Nephron (organoid): Measurements from ENCODE around the gene PCNX4.
A peak's percentile ranks its signal among the peaks of the same experiment; 100 is the strongest.

ENCODE experiments used
- H3K27ac Mint-ChIP-seq, 3 experiments: 2 replicates each; pipeline ENCODE4 v1.8.0; 2020; ENCODE audit warnings: mixed read lengths in 3 of 3, mild to moderate bottlenecking in 2 of 3, moderate library complexity in 1 of 3
- H3K27me3 Mint-ChIP-seq: 2 replicates; pipeline ENCODE4 v1.8.0; 2021; ENCODE audit warnings: low read depth, mild to moderate bottlenecking, moderate library complexity, mixed read lengths
- H3K36me3 Mint-ChIP-seq: 2 replicates; pipeline ENCODE4 v1.8.0; 2020; ENCODE audit warnings: low read depth, mixed read lengths
- H3K4me1 Mint-ChIP-seq: 2 replicates; pipeline ENCODE4 v1.8.0; 2020; ENCODE audit warnings: mixed read lengths
- H3K4me3 Mint-ChIP-seq, 3 experiments: 2 replicates each; pipeline ENCODE4 v1.8.0; 2020; ENCODE audit warnings: mild to moderate bottlenecking in 3 of 3, mixed read lengths in 3 of 3, moderate library complexity in 2 of 3
- H3K9me3 Mint-ChIP-seq: 2 replicates; pipeline ENCODE4 v1.8.0; 2020; ENCODE audit warnings: mixed read lengths
- TF ChIP-seq, protein P1 (sequence below), 3 experiments: fragments of 200-600 bp; sonication (generic); IDR thresholded peaks; one replicate each; pipeline ENCODE4 v1.5.0; 2021; ENCODE audit warnings: antibody characterized with exemption in 3 of 3; ENCODE audit not compliant: unreplicated experiment in 3 of 3

Gene PCNX4

DNA sequence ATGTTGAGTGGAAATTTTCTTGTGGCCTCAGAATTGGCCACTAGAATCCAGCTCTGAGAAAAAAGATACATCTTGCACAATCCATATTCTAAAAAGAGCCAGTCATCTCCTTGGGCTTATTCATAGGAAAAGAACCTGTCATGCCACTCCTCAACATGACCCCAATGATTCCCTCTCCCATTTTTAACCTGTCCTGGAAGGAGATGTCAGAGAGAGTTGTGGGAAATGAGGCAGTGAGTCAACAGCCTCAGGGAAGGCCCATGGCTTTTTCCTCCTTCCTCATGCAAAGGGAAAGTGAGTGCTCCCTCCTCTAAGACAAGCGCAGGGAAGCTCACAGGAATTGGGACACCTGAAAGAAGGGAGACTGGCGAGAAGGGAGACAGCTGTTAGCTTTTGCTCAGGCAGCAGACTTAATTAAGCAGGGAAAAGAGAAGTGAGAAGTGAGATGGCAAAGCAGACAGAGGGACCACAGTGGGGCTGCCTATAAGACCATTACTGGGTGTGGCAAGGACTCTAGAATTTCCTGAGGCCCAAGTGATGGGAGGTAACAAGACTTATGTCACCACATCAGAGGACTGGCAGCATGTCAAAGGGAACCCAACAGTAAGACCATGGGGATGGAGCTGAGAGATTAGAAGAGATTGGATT, 83.7 kb downstream of the PCNX4 start:
- Mint-ChIP-seq H3K27ac (no peak overlapping the region), H3K27me3 (no peaks in the 10 kb centered on the region), H3K9me3 (peaks cover 3% of the 10 kb centered on the region), H3K4me3 (no peak overlapping the region), H3K36me3 (no peaks in the 10 kb centered on the region), H3K4me1 (no peaks in the 10 kb centered on the region)
- TF ChIP-seq, protein P1, sequence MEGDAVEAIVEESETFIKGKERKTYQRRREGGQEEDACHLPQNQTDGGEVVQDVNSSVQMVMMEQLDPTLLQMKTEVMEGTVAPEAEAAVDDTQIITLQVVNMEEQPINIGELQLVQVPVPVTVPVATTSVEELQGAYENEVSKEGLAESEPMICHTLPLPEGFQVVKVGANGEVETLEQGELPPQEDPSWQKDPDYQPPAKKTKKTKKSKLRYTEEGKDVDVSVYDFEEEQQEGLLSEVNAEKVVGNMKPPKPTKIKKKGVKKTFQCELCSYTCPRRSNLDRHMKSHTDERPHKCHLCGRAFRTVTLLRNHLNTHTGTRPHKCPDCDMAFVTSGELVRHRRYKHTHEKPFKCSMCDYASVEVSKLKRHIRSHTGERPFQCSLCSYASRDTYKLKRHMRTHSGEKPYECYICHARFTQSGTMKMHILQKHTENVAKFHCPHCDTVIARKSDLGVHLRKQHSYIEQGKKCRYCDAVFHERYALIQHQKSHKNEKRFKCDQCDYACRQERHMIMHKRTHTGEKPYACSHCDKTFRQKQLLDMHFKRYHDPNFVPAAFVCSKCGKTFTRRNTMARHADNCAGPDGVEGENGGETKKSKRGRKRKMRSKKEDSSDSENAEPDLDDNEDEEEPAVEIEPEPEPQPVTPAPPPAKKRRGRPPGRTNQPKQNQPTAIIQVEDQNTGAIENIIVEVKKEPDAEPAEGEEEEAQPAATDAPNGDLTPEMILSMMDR (IDR thresholded peaks at IDR 0.05; ENCODE audit: unreplicated experiment in 3 of 3), result no peak

- Mint-ChIP-seq H3K27me3 (no peaks in the 10 kb centered on the region), H3K9me3 (no peaks in the 10 kb centered on the region), H3K4me1 (no peaks in the 10 kb centered on the region), H3K4me3 (no peak overlapping the region), H3K27ac (no peak overlapping the region), H3K36me3 (no peaks in the 10 kb centered on the region)
- TF ChIP-seq, protein P1 (IDR thresholded peaks at IDR 0.05; ENCODE audit: unreplicated experiment in 3 of 3), result no peak
These were observed 86.4 kb downstream of the PCNX4 start for GRCh38 chr14:60178164-60178563.

GRCh38 chr14:60178820-60179219, 87.1 kb downstream of the PCNX4 start:
- Mint-ChIP-seq H3K9me3 (no peaks in the 10 kb centered on the region), H3K36me3 (no peaks in the 10 kb centered on the region), H3K27ac (no peak overlapping the region), H3K4me3 (no peak overlapping the region), H3K4me1 (no peaks in the 10 kb centered on the region), H3K27me3 (no peaks in the 10 kb centered on the region)
- TF ChIP-seq, protein P1 (IDR thresholded peaks at IDR 0.05; ENCODE audit: unreplicated experiment in 3 of 3), result no peak

DNA sequence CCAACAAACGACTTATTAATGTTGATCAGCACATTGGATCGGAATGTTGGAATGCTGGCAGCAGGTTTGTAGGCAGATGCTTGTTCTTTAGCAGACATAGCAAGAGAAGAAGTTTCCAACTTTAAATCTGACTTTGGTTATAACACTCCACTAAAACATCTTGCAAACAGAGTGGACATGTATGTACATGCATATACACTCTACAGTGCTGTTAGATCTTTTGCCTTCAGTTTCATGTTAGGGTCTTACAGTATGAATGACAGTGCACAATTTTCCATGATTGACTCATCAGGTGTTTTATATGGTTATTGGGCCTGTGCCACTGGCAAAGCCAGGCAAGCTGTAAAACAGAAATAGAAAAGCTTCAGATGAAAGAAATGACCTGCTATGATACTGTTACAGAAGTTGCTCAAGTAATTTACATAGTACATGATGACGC, 87.7 kb downstream of the PCNX4 start:
- Mint-ChIP-seq H3K36me3 (no peaks in the 10 kb centered on the region), H3K4me3 (no peak overlapping the region), H3K4me1 (no peaks in the 10 kb centered on the region), H3K9me3 (no peaks in the 10 kb centered on the region), H3K27ac (no peak overlapping the region), H3K27me3 (no peaks in the 10 kb centered on the region)
- TF ChIP-seq, protein P1 (IDR thresholded peaks at IDR 0.05; ENCODE audit: unreplicated experiment in 3 of 3), result no peak

DNA sequence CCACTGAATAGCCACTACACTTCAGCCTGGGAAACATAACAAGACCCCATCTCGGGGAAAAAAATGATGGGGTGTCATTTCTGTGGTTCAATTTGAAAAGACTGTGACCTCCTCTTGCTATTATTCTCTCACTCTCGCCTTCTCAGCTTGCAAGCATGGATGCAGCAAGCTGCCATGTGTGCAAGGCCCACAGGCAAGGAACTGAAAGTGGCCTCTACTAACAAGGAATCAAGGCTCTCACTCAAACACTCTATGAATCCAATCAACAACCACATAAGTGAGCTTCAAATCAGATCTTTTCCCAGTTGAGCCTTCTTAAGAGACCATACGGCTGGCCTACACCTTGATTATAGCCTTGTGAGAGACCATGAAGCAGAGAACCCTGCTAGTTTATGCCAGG, 91.4 kb downstream of the PCNX4 start:
- H3K4me1 Mint-ChIP-seq, result no peaks in the 10 kb centered on the region
- no peaks in the 10 kb centered on the region for H3K9me3 Mint-ChIP-seq
- no peak overlapping the region for H3K4me3 Mint-ChIP-seq
- H3K27me3 Mint-ChIP-seq, result no peaks in the 10 kb centered on the region
- H3K36me3 Mint-ChIP-seq, result no peaks in the 10 kb centered on the region
- TF ChIP-seq, protein P1 (IDR thresholded peaks at IDR 0.05; ENCODE audit: unreplicated experiment in 3 of 3), result no peak
- no peak overlapping the region for H3K27ac Mint-ChIP-seq

- H3K4me3 Mint-ChIP-seq, result peak overlapping the region; percentile 64 to 71 (median 70)
- no peaks in the 10 kb centered on the region for H3K27me3 Mint-ChIP-seq
- peak overlapping the region in 1 of 3 experiments; percentile 46 for H3K27ac Mint-ChIP-seq
- no peaks in the 10 kb centered on the region for H3K9me3 Mint-ChIP-seq
- no peaks in the 10 kb centered on the region for H3K4me1 Mint-ChIP-seq
- TF ChIP-seq, protein P1 (IDR thresholded peaks at IDR 0.05; ENCODE audit: unreplicated experiment in 3 of 3), result no peak
- H3K36me3 Mint-ChIP-seq, result no peaks in the 10 kb centered on the region
These were observed 92.0 kb downstream of the PCNX4 start for GRCh38 chr14:60183741-60184140.
